Vagina (tissue), 2 donors: ENCODE measurements around the gene ALOX15B.

ENCODE experiments used
- CTCF ChIP-seq, 3 experiments: fragments of 450-650 bp in 2 of 3; fragments of 200-600 bp in 1 of 3; sonication (generic) in 1 of 3; IDR thresholded peaks; one replicate each; pipeline ENCODE4 v1.5.1; 2017 to 2019; ENCODE audit warnings: antibody characterized with exemption in 3 of 3, mild to moderate bottlenecking in 2 of 3, moderate library complexity in 2 of 3
- POLR2AphosphoS5 ChIP-seq, 2 donors: sonication (generic); formaldehyde crosslinking; IDR thresholded peaks; one replicate each; pipeline ENCODE4 v1.9.0; 2017; ENCODE audit warnings: antibody characterized with exemption in 2 of 2, mild to moderate bottlenecking in 2 of 2, low read depth in 1 of 2; ENCODE audit not compliant: insufficient read depth in 1 of 2

GRCh38 chr17:8055851-8056231 is 17.0 kb downstream of the ALOX15B start:
- no peak for TF ChIP-seq CTCF (IDR thresholded peaks at IDR 0.05)
- no peak for TF ChIP-seq POLR2AphosphoS5 (IDR thresholded peaks at IDR 0.05; ENCODE audit: insufficient read depth in 1 of 2, low read depth in 1 of 2)
